ENCODE measurements around the gene INTS7.

- TF ChIP-seq CTCF (optimal IDR thresholded peaks at IDR 0.05 in 1 of 3, IDR thresholded peaks at IDR 0.05 in 1 of 3, conservative IDR thresholded peaks at IDR 0.05 in 1 of 3; ENCODE audit: extremely low read depth in 1 of 3, insufficient read depth in 2 of 3, low read length in 3 of 3) (no peak), EZH2 (IDR thresholded peaks at IDR 0.05; ENCODE audit: low read length) (no peak)
These were observed 18.6 kb upstream of the INTS7 start for GRCh38 chr1:212053993-212054392.
